Measurements from ENCODE around the gene FBXO48.

Gene FBXO48

DNA sequence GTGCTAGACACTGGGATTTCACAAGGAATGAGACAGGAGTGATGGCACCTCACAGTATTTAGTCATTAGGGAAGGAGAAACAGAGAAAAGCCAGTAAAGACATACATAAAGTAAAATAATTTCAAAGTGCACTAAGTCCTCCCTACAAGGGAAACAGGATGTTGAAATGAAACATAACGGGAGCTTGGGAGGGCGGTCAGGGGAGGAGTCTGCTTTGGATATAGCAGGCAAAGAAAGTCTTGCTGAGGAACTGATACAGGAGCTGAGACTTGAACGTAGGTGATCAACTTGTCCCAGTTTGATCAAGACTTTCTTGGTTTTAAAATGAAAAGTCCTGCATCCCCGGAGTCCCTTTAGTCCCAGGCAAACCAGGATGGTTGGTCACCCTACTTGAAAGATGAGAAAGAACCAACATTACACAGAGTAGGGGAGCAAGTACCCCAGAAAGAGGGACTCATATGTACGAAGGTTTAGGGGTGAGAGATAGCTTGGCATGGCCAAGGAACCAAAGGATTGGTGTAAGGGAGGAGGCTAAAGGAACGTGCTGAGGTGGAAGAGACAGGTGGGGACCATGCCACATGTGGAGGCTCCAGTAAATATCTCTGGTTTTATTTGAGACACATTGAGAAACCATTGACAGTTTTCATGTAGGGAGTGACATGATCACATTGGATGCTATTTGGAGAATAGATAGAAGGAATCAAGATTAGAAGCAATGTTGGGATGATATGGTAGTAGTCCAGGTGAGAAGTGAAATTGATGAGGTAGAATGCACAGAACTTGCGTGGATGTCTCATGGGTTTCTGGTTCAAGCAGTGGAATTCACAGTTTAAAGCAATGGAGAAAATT lies 28.4 kb downstream of the FBXO48 start:
- H3K27ac Mint-ChIP-seq, result peak overlapping the region; percentile 89
- H3K4me3 Mint-ChIP-seq, result peak overlapping the region; percentile 65
- no peaks in the 10 kb centered on the region for H3K36me3 Mint-ChIP-seq (ENCODE audit: low read depth)
- H3K27me3 Mint-ChIP-seq, result no peaks in the 10 kb centered on the region
- intact Hi-C loops (cut with micrococcal nuclease), result no loop called here
- H3K9me3 Mint-ChIP-seq, result peaks cover 9% of the 10 kb centered on the region
- peaks cover 54% of the 10 kb centered on the region for H3K4me1 Mint-ChIP-seq (ENCODE audit: low read depth)

GRCh38 chr2:68436270-68436669 lies 30.8 kb downstream of the FBXO48 start:
- intact Hi-C loops (cut with micrococcal nuclease), result no loop called here
- H3K9me3 Mint-ChIP-seq, result peaks cover 9% of the 10 kb centered on the region
- H3K27me3 Mint-ChIP-seq, result no peaks in the 10 kb centered on the region
- peaks cover 50% of the 10 kb centered on the region for H3K4me1 Mint-ChIP-seq (ENCODE audit: low read depth)
- H3K36me3 Mint-ChIP-seq (ENCODE audit: low read depth), result no peaks in the 10 kb centered on the region
- no peak overlapping the region for H3K4me3 Mint-ChIP-seq
- peak overlapping the region; percentile 2 for H3K27ac Mint-ChIP-seq

GRCh38 chr2:68435615-68436014 lies 31.5 kb downstream of the FBXO48 start:
- Mint-ChIP-seq H3K27me3 (no peaks in the 10 kb centered on the region), H3K4me1 (ENCODE audit: low read depth) (peaks cover 44% of the 10 kb centered on the region), H3K36me3 (ENCODE audit: low read depth) (no peaks in the 10 kb centered on the region), H3K27ac (no peak overlapping the region), H3K4me3 (no peak overlapping the region), H3K9me3 (peaks cover 9% of the 10 kb centered on the region)
- intact Hi-C loops (cut with micrococcal nuclease), result no loop called here

DNA sequence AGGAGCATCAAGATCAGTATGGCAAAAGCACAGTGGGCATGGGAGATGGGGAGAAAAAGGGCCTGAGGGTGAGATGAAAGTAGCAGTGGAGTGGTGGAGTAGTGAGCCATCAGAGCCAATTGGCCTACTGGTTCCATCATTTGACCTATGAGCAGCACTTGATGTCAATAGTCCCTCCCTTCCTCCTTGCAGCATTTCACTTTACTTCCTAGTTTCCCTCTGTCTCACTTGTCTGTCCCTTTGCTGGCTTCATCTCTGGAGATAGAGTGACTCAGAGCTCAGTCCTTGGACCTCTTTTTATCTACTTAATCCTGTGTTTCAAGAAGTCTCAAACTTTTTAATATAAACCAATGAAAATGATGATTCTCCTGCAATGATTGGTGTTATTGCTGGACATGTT lies 32.1 kb downstream of the FBXO48 start:
- intact Hi-C loops (cut with micrococcal nuclease), result no loop called here
- Mint-ChIP-seq H3K9me3 (peaks cover 9% of the 10 kb centered on the region), H3K4me3 (no peak overlapping the region), H3K4me1 (ENCODE audit: low read depth) (peaks cover 37% of the 10 kb centered on the region), H3K27ac (peak overlapping the region; percentile 7), H3K27me3 (no peaks in the 10 kb centered on the region), H3K36me3 (ENCODE audit: low read depth) (no peaks in the 10 kb centered on the region)

- peaks cover 9% of the 10 kb centered on the region for H3K9me3 Mint-ChIP-seq
- no peak overlapping the region for H3K27ac Mint-ChIP-seq
- H3K27me3 Mint-ChIP-seq, result no peaks in the 10 kb centered on the region
- intact Hi-C loops (cut with micrococcal nuclease), result no loop called here
- H3K4me3 Mint-ChIP-seq, result no peak overlapping the region
- H3K4me1 Mint-ChIP-seq (ENCODE audit: low read depth), result peaks cover 27% of the 10 kb centered on the region
- H3K36me3 Mint-ChIP-seq (ENCODE audit: low read depth), result no peaks in the 10 kb centered on the region
Measured at GRCh38 chr2:68432696-68433658, 34.1 kb downstream of the FBXO48 start.

GRCh38 chr2:68431316-68431972 lies 35.6 kb downstream of the FBXO48 start:
- Mint-ChIP-seq H3K36me3 (ENCODE audit: low read depth) (no peaks in the 10 kb centered on the region), H3K4me1 (ENCODE audit: low read depth) (peaks cover 27% of the 10 kb centered on the region), H3K27ac (no peak overlapping the region), H3K4me3 (no peak overlapping the region), H3K9me3 (peaks cover 9% of the 10 kb centered on the region), H3K27me3 (no peaks in the 10 kb centered on the region)
- intact Hi-C loops (cut with micrococcal nuclease), result no loop called here

- no peaks in the 10 kb centered on the region for H3K36me3 Mint-ChIP-seq (ENCODE audit: low read depth)
- intact Hi-C loops (cut with micrococcal nuclease), result no loop called here
- peaks cover 17% of the 10 kb centered on the region for H3K4me1 Mint-ChIP-seq (ENCODE audit: low read depth)
- H3K9me3 Mint-ChIP-seq, result peaks cover under 1% of the 10 kb centered on the region
- no peaks in the 10 kb centered on the region for H3K27me3 Mint-ChIP-seq
- H3K4me3 Mint-ChIP-seq, result no peak overlapping the region
- no peak overlapping the region for H3K27ac Mint-ChIP-seq
Measured at GRCh38 chr2:68429311-68429826, 37.7 kb downstream of the FBXO48 start.

DNA sequence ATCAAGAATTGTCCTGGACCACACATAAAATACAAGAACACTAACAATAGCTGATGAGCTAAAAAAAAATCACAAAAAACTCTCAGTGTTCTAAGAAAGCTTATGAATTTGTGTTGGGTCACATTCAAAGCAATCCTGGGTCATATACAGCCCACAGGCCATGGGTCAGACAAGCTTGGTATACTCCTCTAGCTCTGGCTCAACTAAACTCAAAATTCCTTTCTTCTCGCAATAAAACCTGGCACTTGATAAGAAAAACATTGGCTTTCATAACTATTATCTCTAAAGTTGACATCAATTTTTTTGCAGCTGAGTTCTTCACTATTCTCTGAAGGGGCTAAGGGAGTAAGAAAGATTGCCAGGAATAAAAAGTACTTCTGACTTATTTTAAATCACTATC lies 38.3 kb downstream of the FBXO48 start:
- H3K4me1 Mint-ChIP-seq (ENCODE audit: low read depth), result peaks cover 17% of the 10 kb centered on the region
- H3K27ac Mint-ChIP-seq, result no peak overlapping the region
- no peak overlapping the region for H3K4me3 Mint-ChIP-seq
- no peaks in the 10 kb centered on the region for H3K36me3 Mint-ChIP-seq (ENCODE audit: low read depth)
- intact Hi-C loops (cut with micrococcal nuclease), result no loop called here
- no peaks in the 10 kb centered on the region for H3K27me3 Mint-ChIP-seq
- H3K9me3 Mint-ChIP-seq, result no peaks in the 10 kb centered on the region

DNA sequence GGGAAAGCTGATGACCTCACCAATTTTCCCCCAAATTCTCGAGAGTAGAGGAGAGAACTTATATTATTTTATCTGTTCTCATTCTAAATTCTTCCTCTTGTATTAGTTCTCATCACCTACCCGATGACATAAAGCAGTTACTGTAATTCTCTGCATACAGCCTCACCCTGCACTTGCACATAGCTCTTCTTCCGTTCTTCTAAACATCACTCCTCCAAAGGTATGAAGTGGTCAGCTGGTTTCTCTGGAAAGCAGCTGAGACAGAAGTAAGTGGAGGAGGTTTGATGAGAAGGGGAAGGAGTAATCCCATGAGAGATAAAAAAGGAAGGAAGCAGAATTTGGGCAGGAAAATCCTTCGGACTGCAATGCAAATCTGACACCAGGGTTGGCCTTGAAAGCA lies 39.0 kb downstream of the FBXO48 start:
- no peaks in the 10 kb centered on the region for H3K36me3 Mint-ChIP-seq (ENCODE audit: low read depth)
- intact Hi-C loops (cut with micrococcal nuclease), result no loop called here

GRCh38 chr2:68426848-68427579 lies 40.1 kb downstream of the FBXO48 start:
- Mint-ChIP-seq H3K9me3 (no peaks in the 10 kb centered on the region), H3K27me3 (no peaks in the 10 kb centered on the region), H3K4me3 (no peak overlapping the region), H3K4me1 (ENCODE audit: low read depth) (peaks cover 18% of the 10 kb centered on the region), H3K27ac (no peak overlapping the region), H3K36me3 (ENCODE audit: low read depth) (no peaks in the 10 kb centered on the region)
- intact Hi-C loops (cut with micrococcal nuclease), result loop anchor here (2.0 kb wide), 1 partner anchor 14 kb away; no protein-coding TSS in a partner anchor

More for the DNA sequence above, 39.0 kb downstream of the FBXO48 start:
- Mint-ChIP-seq H3K27me3 (no peaks in the 10 kb centered on the region), H3K4me3 (no peak overlapping the region), H3K9me3 (no peaks in the 10 kb centered on the region), H3K4me1 (ENCODE audit: low read depth) (peaks cover 17% of the 10 kb centered on the region), H3K27ac (no peak overlapping the region)

- no peak overlapping the region for H3K27ac Mint-ChIP-seq
- peaks cover 23% of the 10 kb centered on the region for H3K4me1 Mint-ChIP-seq (ENCODE audit: low read depth)
- intact Hi-C loops (cut with micrococcal nuclease), result loop anchor here (2.0 kb wide), 1 partner anchor 14 kb away; no protein-coding TSS in a partner anchor
- no peaks in the 10 kb centered on the region for H3K36me3 Mint-ChIP-seq (ENCODE audit: low read depth)
- H3K27me3 Mint-ChIP-seq, result no peaks in the 10 kb centered on the region
- no peaks in the 10 kb centered on the region for H3K9me3 Mint-ChIP-seq
- no peak overlapping the region for H3K4me3 Mint-ChIP-seq
Measured at GRCh38 chr2:68426446-68426845, 40.6 kb downstream of the FBXO48 start.

GRCh38 chr2:68425503-68425902 lies 41.6 kb downstream of the FBXO48 start:
- H3K27ac Mint-ChIP-seq, result no peak overlapping the region
- intact Hi-C loops (cut with micrococcal nuclease), result no loop called here
- H3K27me3 Mint-ChIP-seq, result no peaks in the 10 kb centered on the region
- no peak overlapping the region for H3K4me3 Mint-ChIP-seq
- H3K9me3 Mint-ChIP-seq, result no peaks in the 10 kb centered on the region
- H3K4me1 Mint-ChIP-seq (ENCODE audit: low read depth), result peaks cover 27% of the 10 kb centered on the region
- no peaks in the 10 kb centered on the region for H3K36me3 Mint-ChIP-seq (ENCODE audit: low read depth)
